Lower lobe of right lung (tissue), 2 donors: Measurements from ENCODE around the gene LRRC66. TPM values are rescaled to one million over a fixed set of nuclear protein-coding genes. Genes with fewer than 3 reads are reported as not detected.

ENCODE experiments used
- ATAC-seq, 2 donors: fragments of 200-7000 bp; cut with Tn5 transposase; one replicate each; pipeline ENCODE4 v1.9.1; 2020 to 2022; ENCODE audit warnings: mild to moderate bottlenecking in 2 of 2, moderate library complexity in 2 of 2
- DNase-seq: peaks from one replicate; pipeline ENCODE4 v3.0.0-alpha.2; 2020
- H3K27ac ChIP-seq: fragments of 200-600 bp; one replicate; pipeline ENCODE4 v1.8.0; 2022
- H3K27me3 ChIP-seq: fragments of 200-600 bp; one replicate; pipeline ENCODE4 v1.8.0; 2022; ENCODE audit warnings: low read depth
- H3K36me3 ChIP-seq: fragments of 200-600 bp; one replicate; pipeline ENCODE4 v1.8.0; 2022; ENCODE audit warnings: mild to moderate bottlenecking
- H3K4me1 ChIP-seq: fragments of 200-600 bp; one replicate; pipeline ENCODE4 v1.8.0; 2022
- H3K4me3 ChIP-seq: fragments of 200-600 bp; one replicate; pipeline ENCODE4 v1.8.0; 2022; ENCODE audit warnings: mild to moderate bottlenecking
- H3K9me3 ChIP-seq: fragments of 200-600 bp; one replicate; pipeline ENCODE4 v1.8.0; 2022
- intact Hi-C: fragments of 100-400 bp; cut with DNase I; formaldehyde crosslinking; loops from one replicate; pipeline ENCODE4 v1.11.0; 2022
- total RNA-seq: library from RNA; stranded (reverse); fragmentation: NEBNext Ultra II Directional; extraction: Animal tissue kit (Norgen Biotek cat#: 25700); gene quantifications from one replicate; pipeline ENCODE4 v1.2.1, GENCODE V29; 2021
- TF ChIP-seq, protein P1 (sequence below): fragments of 200-600 bp; IDR thresholded peaks from one replicate; pipeline ENCODE4 v1.8.0; 2022; ENCODE audit warnings: antibody characterized with exemption, mild to moderate bottlenecking
- donor health status: DM: no; HTN: yes; CAD: no; lungs with severe emphysema.

Gene LRRC66
- total RNA-seq, 1 donor from 2014 or later, result 0.21 TPM

DNA sequence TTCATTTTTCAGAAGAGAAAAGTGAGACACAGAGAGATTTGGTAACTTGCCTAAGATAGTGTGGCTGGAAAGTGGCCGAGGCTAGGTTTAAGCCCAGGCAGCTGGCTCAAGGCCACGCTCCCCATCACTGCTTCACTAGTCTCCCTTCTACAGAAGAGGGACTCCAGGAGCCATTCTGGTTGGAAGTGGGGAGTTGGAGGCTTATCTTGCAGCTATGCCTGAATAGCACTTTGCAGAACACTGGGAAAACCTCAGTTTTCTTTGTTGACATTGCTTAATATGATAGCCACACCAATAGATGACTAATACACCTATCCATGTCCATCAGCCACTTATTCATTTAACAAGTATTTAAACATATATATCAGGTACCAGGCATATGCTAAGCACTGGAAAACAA lies 18.5 kb downstream of the LRRC66 start:
- TF ChIP-seq, protein P1, sequence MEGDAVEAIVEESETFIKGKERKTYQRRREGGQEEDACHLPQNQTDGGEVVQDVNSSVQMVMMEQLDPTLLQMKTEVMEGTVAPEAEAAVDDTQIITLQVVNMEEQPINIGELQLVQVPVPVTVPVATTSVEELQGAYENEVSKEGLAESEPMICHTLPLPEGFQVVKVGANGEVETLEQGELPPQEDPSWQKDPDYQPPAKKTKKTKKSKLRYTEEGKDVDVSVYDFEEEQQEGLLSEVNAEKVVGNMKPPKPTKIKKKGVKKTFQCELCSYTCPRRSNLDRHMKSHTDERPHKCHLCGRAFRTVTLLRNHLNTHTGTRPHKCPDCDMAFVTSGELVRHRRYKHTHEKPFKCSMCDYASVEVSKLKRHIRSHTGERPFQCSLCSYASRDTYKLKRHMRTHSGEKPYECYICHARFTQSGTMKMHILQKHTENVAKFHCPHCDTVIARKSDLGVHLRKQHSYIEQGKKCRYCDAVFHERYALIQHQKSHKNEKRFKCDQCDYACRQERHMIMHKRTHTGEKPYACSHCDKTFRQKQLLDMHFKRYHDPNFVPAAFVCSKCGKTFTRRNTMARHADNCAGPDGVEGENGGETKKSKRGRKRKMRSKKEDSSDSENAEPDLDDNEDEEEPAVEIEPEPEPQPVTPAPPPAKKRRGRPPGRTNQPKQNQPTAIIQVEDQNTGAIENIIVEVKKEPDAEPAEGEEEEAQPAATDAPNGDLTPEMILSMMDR, result no peak
- no peaks in the 10 kb centered on the region for H3K9me3 ChIP-seq
- H3K36me3 ChIP-seq, result no peaks in the 10 kb centered on the region
- ATAC-seq (no peak), DNase-seq (no peak)
- H3K4me3 ChIP-seq, result no peak overlapping the region
- no peaks in the 10 kb centered on the region for H3K4me1 ChIP-seq
- no peak overlapping the region for H3K27ac ChIP-seq
- intact Hi-C loops, result no loop called here
- H3K27me3 ChIP-seq, result no peaks in the 10 kb centered on the region

DNA sequence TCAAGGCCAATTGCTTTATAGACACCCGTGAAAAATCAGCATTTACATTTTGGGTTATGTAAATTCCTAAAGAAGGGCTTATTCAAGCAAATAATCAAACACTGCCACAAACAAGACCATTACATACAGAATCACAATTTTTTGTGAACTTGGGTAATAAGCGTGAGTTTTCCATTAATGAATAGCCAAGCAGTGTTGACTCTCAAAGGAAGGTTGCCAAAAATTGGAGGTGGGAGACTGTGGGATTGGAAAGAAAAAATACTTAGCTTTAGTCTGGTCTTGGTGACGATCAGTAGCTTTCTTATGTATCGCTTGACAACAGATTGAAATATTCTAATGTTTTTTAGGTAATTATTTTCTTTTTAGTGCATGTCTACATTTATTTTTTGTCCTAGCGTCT lies 20.9 kb downstream of the LRRC66 start:
- no peak for DNase-seq
- intact Hi-C loops, result no loop called here

DNA sequence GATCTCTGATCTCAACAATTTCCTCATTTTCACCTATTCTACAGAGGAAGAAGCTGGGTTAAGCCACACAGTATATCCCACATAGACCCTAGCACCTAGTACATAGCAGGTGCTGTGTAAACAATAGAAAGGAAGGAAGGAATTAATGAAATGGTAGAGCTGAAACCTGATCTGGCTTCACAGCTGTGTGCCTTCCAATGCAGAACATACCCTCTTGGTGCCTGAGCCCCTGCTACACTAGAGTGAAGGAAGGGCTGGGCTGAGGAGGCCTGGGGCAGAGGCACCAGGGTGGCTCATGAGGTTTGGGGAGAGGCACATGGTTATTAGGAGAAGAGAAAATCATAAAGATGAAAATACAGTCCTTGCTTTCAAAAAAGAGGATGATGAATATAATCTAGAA lies 21.3 kb downstream of the LRRC66 start:
- no peak overlapping the region for H3K27ac ChIP-seq
- no peaks in the 10 kb centered on the region for H3K27me3 ChIP-seq
- no peaks in the 10 kb centered on the region for H3K36me3 ChIP-seq
- H3K4me3 ChIP-seq, result no peak overlapping the region
- intact Hi-C loops, result no loop called here
- H3K9me3 ChIP-seq, result no peaks in the 10 kb centered on the region
- TF ChIP-seq, protein P1, result no peak
- ATAC-seq (no peak), DNase-seq (no peak)
- no peaks in the 10 kb centered on the region for H3K4me1 ChIP-seq

More for the DNA sequence above, 20.9 kb downstream of the LRRC66 start:
- no peak overlapping the region for H3K4me3 ChIP-seq
- TF ChIP-seq, protein P1, result no peak
- H3K27me3 ChIP-seq, result no peaks in the 10 kb centered on the region
- H3K4me1 ChIP-seq, result no peaks in the 10 kb centered on the region
- no peaks in the 10 kb centered on the region for H3K9me3 ChIP-seq
- H3K27ac ChIP-seq, result no peak overlapping the region
- ATAC-seq, result no peak
- no peaks in the 10 kb centered on the region for H3K36me3 ChIP-seq

DNA sequence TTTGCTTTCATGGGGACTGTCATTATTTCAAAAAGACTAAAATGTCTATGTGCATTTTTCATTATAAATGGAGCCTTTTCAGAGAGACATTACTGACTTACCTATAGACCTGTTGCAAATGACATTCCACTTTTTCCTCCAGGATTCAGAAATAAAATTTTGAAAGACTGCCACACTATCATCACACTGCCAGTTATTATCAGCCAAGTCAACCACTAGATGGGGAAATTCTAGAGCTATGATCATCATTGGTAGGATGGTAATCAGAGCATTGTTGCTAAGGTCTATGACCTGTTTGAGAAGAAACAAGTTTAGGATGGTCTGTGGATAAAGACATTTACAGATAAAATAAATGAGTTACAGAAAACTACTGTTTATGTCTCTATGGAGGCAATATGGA lies 22.5 kb downstream of the LRRC66 start:
- DNase-seq (no peak), ATAC-seq (no peak)
- Histone ChIP-seq H3K4me3 (no peak overlapping the region), H3K4me1 (no peaks in the 10 kb centered on the region), H3K9me3 (no peaks in the 10 kb centered on the region), H3K27me3 (no peaks in the 10 kb centered on the region), H3K27ac (no peak overlapping the region), H3K36me3 (no peaks in the 10 kb centered on the region)
- intact Hi-C loops, result no loop called here
- TF ChIP-seq, protein P1, result no peak

DNA sequence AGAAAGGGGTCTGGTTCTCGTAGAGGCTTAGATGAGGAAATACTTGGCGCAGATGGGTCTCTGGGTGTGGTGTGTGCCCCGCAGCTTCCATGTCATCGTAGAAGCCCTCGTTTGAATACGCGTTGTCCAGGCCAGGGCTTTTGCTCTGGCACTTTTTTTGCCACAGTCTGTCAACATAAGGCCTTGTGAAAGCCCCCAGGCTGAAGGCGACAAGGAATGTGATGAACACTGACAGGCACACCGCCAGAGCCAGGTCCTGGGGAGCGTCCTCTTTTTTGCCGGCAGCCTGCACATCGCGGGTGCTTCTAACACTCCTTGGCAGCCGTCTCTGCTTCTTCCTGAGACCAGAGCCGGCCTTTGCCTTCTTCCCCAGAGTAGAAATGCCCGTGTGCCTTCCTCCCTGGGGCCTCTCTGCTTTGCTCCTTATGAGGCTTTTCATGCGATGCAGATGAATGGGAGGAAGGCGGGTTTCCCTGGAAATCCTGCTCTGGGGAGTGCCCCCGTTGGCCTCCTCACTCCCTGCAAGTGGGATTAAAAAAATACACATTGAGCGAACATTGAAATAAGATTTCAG lies 24.4 kb downstream of the LRRC66 start:
- no peaks in the 10 kb centered on the region for H3K36me3 ChIP-seq
- H3K4me1 ChIP-seq, result no peaks in the 10 kb centered on the region
- H3K27ac ChIP-seq, result no peak overlapping the region
- no peaks in the 10 kb centered on the region for H3K27me3 ChIP-seq
- DNase-seq (no peak), ATAC-seq (no peak)
- no peaks in the 10 kb centered on the region for H3K9me3 ChIP-seq
- TF ChIP-seq, protein P1, result no peak
- intact Hi-C loops, result no loop called here
- H3K4me3 ChIP-seq, result no peak overlapping the region
